Panc1 (cell line): Measurements from ENCODE around the gene RPGR. TPM values are rescaled to one million over a fixed set of nuclear protein-coding genes. Genes with fewer than 3 reads are reported as not detected.

ENCODE experiments used
- ATAC-seq: fragments of 200-7000 bp; cut with Tn5 transposase; 2 replicates; pipeline ENCODE4 v1.9.1; 2020; ENCODE audit warnings: mild to moderate bottlenecking, moderate library complexity
- BruUV-seq: library from RNA; stranded (reverse); fragments of 400-500 nt; replicated peaks from 2 replicates; lab custom pipeline; 2021; lab: Mats Ljungman, UMichigan
- CTCF ChIA-PET: fragments of 300-600 bp; sonication (Branson Sonifier 250); formaldehyde crosslinking; loops from one replicate; lab custom pipeline; 2022; ENCODE audit warnings: antibody characterized with exemption; lab: Charles Lee
- POLR2A ChIA-PET: fragments of 300-600 bp; sonication (Branson Sonifier 250); formaldehyde crosslinking; loops from one replicate; lab custom pipeline; 2022; ENCODE audit warnings: antibody characterized with exemption; lab: Charles Lee
- DNase-seq: peaks from one replicate; pipeline ENCODE4 v3.0.0-alpha.2; 2010; ENCODE audit warnings: low read depth, low spot score
- H3K27ac ChIP-seq: 2 replicates; pipeline ENCODE4 v1.5.1; 2011; ENCODE audit warnings: mild to moderate bottlenecking, low read length, inconsistent platforms
- H3K27me3 ChIP-seq: fragments of 200-500 bp; sonication (Bioruptor generic); 2 replicates; pipeline ENCODE4 v1.6.0; 2014; ENCODE audit warnings: low read length, inconsistent platforms; ENCODE audit not compliant: control insufficient read depth, insufficient read depth
- H3K36me3 ChIP-seq: fragments of 200-500 bp; sonication (Bioruptor generic); 2 replicates; pipeline ENCODE4 v1.5.1; 2014; ENCODE audit warnings: inconsistent platforms, mild to moderate bottlenecking, low read length, moderate library complexity; ENCODE audit not compliant: control insufficient read depth, insufficient read depth
- H3K4me1 ChIP-seq: 2 replicates; pipeline ENCODE4 v1.5.1; 2011; ENCODE audit warnings: inconsistent platforms, mild to moderate bottlenecking, low read length, moderate library complexity; ENCODE audit not compliant: control insufficient read depth, insufficient read depth
- H3K4me3 ChIP-seq, 2 experiments: 2 replicates each; pipeline ENCODE4 v1.5.1; 2011 to 2012; ENCODE audit warnings: low read depth in 2 of 2, low read length in 2 of 2, mild to moderate bottlenecking in 2 of 2, inconsistent platforms in 1 of 2, moderate library complexity in 1 of 2
- H3K9me3 ChIP-seq: fragments of 200-500 bp; sonication (Bioruptor generic); 2 replicates; pipeline ENCODE4 v1.5.1; 2014; ENCODE audit warnings: low read depth, mild to moderate bottlenecking, inconsistent platforms, low read length, moderate library complexity; ENCODE audit not compliant: control insufficient read depth, insufficient read depth
- POLR2AphosphoS5 ChIP-seq: IDR thresholded peaks from 2 replicates; pipeline ENCODE4 v1.6.1; 2012; ENCODE audit warnings: mild to moderate bottlenecking, low read depth, low read length, moderate library complexity
- REST ChIP-seq, 2 experiments: IDR thresholded peaks; 2 replicates each; pipeline ENCODE4 v1.6.1; 2011 to 2012; ENCODE audit warnings: low read depth in 2 of 2, control low read depth in 1 of 2, low read length in 1 of 2, mild to moderate bottlenecking in 1 of 2, moderate library complexity in 1 of 2; ENCODE audit not compliant: insufficient read depth in 1 of 2
- SIN3A ChIP-seq: IDR thresholded peaks from 2 replicates; pipeline ENCODE4 v1.6.1; 2012; ENCODE audit warnings: low read depth, mild to moderate bottlenecking, low read length, moderate library complexity, borderline replicate concordance; ENCODE audit not compliant: insufficient read depth
- TCF7L2 ChIP-seq: IDR thresholded peaks from 2 replicates; pipeline ENCODE4 v1.6.1; 2011; ENCODE audit warnings: mild to moderate bottlenecking, low read depth, low read length, inconsistent platforms
- in situ Hi-C: cut with HindIII; loops from 2 replicates; pipeline ENCODE4 v1.10.0; 2016; ENCODE audit warnings: low sequenced_read_pairs, low pct_unique_long_range_greater_than_20kb
- intact Hi-C: fragments of 100-400 bp; cut with micrococcal nuclease; formaldehyde crosslinking; loops from one replicate; pipeline ENCODE4 v1.10.0; 2022; ENCODE audit not compliant: unreplicated experiment
- total RNA-seq: library from RNA; stranded (reverse); gene quantifications from one replicate; pipeline ENCODE4 v1.2.1, GENCODE V29; 2021; ENCODE audit not compliant: unreplicated experiment
- TF ChIP-seq, protein P1 (sequence below): fragments of 450-650 bp; IDR thresholded peaks from 2 replicates; pipeline ENCODE4 v1.5.1; 2017; ENCODE audit warnings: mild to moderate bottlenecking

Gene RPGR
- total RNA-seq, 1 experiment from 2014 or later: 4.0 TPM

DNA sequence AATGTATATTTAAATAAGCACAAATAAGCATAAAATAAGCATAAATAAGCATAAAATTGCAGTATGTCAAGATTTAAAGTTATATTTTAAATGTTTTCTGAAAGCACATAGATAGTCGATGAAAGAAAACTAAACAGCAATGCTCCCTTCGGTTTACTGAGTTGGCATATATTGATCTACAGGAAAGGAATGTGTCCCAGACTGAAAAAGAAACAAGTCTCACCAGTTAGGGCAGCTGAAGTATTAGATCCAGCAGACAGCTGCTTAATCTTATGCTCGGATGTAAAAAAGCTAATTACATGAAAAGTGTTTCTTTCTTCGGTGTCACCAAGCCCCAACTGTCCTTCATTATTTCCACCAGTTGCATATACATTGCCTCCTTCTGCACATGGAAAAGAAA lies 8.7 kb downstream of the RPGR start:
- Histone ChIP-seq H3K4me3 (no peak overlapping the region), H3K9me3 (no peaks in the 10 kb centered on the region), H3K27ac (no peak overlapping the region), H3K36me3 (no peaks in the 10 kb centered on the region), H3K4me1 (no peaks in the 10 kb centered on the region), H3K27me3 (no peaks in the 10 kb centered on the region)
- intact Hi-C loops: no loop called here
- ATAC-seq (no peak), DNase-seq (no peak)
- TF ChIP-seq POLR2AphosphoS5: no peak
- no peak for TF ChIP-seq SIN3A
- TF ChIP-seq, protein P1, sequence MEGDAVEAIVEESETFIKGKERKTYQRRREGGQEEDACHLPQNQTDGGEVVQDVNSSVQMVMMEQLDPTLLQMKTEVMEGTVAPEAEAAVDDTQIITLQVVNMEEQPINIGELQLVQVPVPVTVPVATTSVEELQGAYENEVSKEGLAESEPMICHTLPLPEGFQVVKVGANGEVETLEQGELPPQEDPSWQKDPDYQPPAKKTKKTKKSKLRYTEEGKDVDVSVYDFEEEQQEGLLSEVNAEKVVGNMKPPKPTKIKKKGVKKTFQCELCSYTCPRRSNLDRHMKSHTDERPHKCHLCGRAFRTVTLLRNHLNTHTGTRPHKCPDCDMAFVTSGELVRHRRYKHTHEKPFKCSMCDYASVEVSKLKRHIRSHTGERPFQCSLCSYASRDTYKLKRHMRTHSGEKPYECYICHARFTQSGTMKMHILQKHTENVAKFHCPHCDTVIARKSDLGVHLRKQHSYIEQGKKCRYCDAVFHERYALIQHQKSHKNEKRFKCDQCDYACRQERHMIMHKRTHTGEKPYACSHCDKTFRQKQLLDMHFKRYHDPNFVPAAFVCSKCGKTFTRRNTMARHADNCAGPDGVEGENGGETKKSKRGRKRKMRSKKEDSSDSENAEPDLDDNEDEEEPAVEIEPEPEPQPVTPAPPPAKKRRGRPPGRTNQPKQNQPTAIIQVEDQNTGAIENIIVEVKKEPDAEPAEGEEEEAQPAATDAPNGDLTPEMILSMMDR: no peak
- TF ChIP-seq TCF7L2: no peak
- no peak for TF ChIP-seq REST (IDR thresholded peaks at IDR 0.05; ENCODE audit: insufficient read depth in 1 of 2, low read depth in 2 of 2, low read length in 1 of 2)
- no TSS peak for BruUV-seq
- CTCF ChIA-PET: no interaction called here
- POLR2A ChIA-PET: no interaction called here
- in situ Hi-C loops: no loop called here

DNA sequence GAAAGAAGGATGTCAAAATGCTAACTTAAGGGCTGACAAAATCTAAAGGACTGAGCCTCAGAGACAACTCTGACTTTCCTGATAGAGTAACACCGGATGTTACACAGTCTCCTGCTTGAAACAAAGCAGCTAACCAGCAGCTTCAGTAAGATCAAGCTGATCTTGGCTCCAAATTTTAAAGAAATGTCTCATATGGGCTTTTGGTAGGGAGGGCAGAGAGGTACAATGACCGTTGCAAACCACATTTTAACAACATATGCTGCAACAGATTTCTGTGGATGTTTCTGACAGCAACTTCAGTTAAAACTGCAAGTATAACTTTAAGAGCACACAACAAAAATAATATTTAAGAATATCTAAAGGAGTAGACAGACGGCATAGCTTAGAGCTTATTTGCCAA lies 9.1 kb downstream of the RPGR start:
- H3K4me3 ChIP-seq: no peak overlapping the region
- intact Hi-C loops (no loop called here), in situ Hi-C loops (no loop called here)
- H3K27me3 ChIP-seq: no peaks in the 10 kb centered on the region
- no peaks in the 10 kb centered on the region for H3K4me1 ChIP-seq
- H3K36me3 ChIP-seq: no peaks in the 10 kb centered on the region
- no peaks in the 10 kb centered on the region for H3K9me3 ChIP-seq
- no peak for ATAC-seq
- BruUV-seq: no TSS peak
- no peak for TF ChIP-seq SIN3A
- TF ChIP-seq, protein P1: no peak
- TF ChIP-seq REST (IDR thresholded peaks at IDR 0.05; ENCODE audit: insufficient read depth in 1 of 2, low read depth in 2 of 2, low read length in 1 of 2): no peak
- TF ChIP-seq POLR2AphosphoS5: no peak
- TF ChIP-seq TCF7L2: no peak
- POLR2A ChIA-PET: no interaction called here
- no peak overlapping the region for H3K27ac ChIP-seq
- no peak for DNase-seq
- CTCF ChIA-PET: no interaction called here
